ENCODE data around the gene GNS. TPM values are rescaled to one million over a fixed set of nuclear protein-coding genes. Genes with fewer than 3 reads are reported as not detected.

GNS gene
- total and polyA plus RNA-seq, 3 donors from 2014 or later = 52.4 to 87.9 (median 84.2) TPM

DNA sequence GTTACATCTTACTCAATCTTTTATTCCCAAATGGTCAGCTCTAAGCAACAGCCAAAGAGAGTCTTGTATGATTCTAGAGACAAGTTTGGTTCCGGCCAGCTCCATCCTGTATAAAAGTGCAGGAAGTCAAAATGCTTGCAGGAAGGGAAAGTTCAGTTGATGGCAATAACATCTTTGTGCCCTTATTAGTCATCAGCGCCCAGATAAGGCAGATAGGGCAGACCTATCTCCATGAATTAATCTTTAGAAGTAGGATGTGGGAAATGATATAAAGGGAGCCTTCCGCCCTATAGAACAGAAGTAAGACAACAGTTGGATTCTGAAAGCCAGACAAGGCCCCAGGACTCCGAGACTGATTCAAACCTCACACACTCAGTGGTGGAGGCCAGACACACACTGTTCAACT, 6.4 kb downstream of the GNS start:
- H3K4me3 ChIP-seq = no peak overlapping the region
- no peaks in the 10 kb centered on the region for H3K36me3 ChIP-seq (ENCODE audit: low read depth, missing control alignments)
- peaks cover 7% of the 10 kb centered on the region for H3K4me1 ChIP-seq
- no peak for DNase-seq
- TF ChIP-seq POLR2A (IDR thresholded peaks at IDR 0.05) = no peak
- TF ChIP-seq, protein P1, sequence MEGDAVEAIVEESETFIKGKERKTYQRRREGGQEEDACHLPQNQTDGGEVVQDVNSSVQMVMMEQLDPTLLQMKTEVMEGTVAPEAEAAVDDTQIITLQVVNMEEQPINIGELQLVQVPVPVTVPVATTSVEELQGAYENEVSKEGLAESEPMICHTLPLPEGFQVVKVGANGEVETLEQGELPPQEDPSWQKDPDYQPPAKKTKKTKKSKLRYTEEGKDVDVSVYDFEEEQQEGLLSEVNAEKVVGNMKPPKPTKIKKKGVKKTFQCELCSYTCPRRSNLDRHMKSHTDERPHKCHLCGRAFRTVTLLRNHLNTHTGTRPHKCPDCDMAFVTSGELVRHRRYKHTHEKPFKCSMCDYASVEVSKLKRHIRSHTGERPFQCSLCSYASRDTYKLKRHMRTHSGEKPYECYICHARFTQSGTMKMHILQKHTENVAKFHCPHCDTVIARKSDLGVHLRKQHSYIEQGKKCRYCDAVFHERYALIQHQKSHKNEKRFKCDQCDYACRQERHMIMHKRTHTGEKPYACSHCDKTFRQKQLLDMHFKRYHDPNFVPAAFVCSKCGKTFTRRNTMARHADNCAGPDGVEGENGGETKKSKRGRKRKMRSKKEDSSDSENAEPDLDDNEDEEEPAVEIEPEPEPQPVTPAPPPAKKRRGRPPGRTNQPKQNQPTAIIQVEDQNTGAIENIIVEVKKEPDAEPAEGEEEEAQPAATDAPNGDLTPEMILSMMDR (IDR thresholded peaks at IDR 0.05) = no peak
- WGBS, 2 donors = 85 to 86% methylated on average over 4 of the region's 4 CpGs
- intact Hi-C loops (cut with DNase I; ENCODE audit: low total_unique reads) = no loop called here
- H3K9me3 ChIP-seq = no peaks in the 10 kb centered on the region
- no peaks in the 10 kb centered on the region for H3K27me3 ChIP-seq
- no peak overlapping the region for H3K27ac ChIP-seq

DNA sequence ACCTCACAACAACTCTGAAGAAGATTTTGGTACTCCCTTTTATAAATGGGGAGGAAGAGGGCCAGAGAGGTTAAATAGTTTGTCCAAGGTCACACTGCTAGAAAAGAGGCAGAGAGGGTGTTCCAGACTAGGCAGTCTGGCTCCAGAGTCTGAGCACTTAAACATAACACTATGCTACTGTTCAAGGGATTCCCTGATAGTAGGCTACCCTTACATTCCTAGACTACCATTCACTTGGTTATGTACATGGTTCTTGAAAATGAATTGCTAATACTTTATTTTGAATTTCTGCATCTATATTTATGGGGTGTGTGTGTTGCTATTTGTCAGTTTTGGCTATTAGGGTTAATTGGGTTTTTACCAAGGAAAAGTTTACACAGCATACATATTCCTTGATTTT, 7.2 kb downstream of the GNS start:
- Histone ChIP-seq H3K27me3 (no peaks in the 10 kb centered on the region), H3K4me1 (no peaks in the 10 kb centered on the region), H3K4me3 (no peak overlapping the region), H3K9me3 (no peaks in the 10 kb centered on the region), H3K36me3 (ENCODE audit: low read depth, missing control alignments) (no peaks in the 10 kb centered on the region), H3K27ac (no peak overlapping the region)
- TF ChIP-seq, protein P1 (IDR thresholded peaks at IDR 0.05) = no peak
- TF ChIP-seq POLR2A (IDR thresholded peaks at IDR 0.05) = no peak
- DNase-seq = no peak
- intact Hi-C loops (cut with DNase I; ENCODE audit: low total_unique reads) = no loop called here

DNA sequence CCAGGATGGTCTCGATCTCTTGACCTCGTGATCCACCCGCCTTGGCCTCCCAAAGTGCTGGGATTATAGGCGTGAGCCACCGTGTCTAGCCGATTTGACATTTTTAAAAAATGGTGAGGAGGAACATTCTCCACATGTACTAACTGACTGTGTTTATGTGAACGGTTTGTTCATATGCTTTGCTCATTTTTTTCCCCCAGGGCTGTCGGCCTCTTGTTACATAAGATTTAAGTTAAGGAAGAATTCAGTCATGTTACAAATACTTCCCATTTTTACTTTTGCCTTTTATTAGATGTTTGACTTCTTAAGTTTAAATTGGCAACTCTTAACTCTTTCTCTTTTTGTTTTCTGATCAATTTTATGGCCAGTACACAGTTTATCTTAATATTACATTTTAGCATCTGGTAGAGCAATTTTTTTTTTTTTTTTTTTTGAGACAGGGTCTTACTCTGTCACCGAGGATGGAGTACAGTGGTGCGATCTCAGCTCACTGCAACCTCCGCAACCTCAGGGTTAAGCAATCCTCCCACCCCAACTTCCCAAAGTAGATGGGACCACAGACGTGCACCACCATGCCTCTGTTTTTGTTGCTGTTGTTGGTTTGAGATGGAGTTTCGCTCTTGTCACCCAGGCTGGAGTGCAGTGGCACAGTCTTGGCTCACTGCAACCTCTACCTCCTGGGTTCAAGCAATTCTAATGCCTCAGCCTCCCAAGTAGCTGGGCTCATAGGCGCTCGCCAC, 9.6 kb downstream of the GNS start:
- Histone ChIP-seq H3K27ac (no peak overlapping the region), H3K4me1 (no peaks in the 10 kb centered on the region), H3K27me3 (no peaks in the 10 kb centered on the region), H3K4me3 (no peak overlapping the region), H3K36me3 (ENCODE audit: low read depth, missing control alignments) (no peaks in the 10 kb centered on the region), H3K9me3 (no peaks in the 10 kb centered on the region)
- intact Hi-C loops (cut with DNase I; ENCODE audit: low total_unique reads) = no loop called here
- no peak for DNase-seq
- 84 to 89% methylated on average over 15 of the region's 15 CpGs for WGBS, 2 donors
- TF ChIP-seq, protein P1 (IDR thresholded peaks at IDR 0.05) = no peak
- TF ChIP-seq POLR2A (IDR thresholded peaks at IDR 0.05) = no peak

DNA sequence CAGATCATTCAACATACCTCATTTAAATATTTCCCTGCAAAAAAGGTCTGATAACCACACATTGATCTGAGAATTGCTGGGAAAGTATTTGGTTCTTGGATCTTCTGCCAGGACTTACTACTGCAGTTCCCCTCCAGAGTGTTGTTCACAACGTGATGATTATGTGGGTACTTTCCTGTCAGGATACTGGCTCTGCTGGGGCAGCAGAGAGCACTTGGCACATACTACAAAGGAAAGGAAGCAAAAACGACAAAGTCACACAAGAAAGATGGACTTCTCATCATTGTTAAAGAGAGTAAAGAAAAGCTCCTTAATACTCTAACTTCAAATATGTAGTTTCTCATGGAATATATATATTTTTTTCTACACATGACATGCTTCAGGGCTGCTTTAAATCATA, 11.5 kb downstream of the GNS start:
- no peaks in the 10 kb centered on the region for H3K4me1 ChIP-seq
- no peak for DNase-seq

More for the DNA sequence above, 11.5 kb downstream of the GNS start:
- 39 to 44% methylated on average over 2 of the region's 2 CpGs for WGBS, 2 donors
- intact Hi-C loops (cut with DNase I; ENCODE audit: low total_unique reads) = no loop called here
- no peaks in the 10 kb centered on the region for H3K36me3 ChIP-seq (ENCODE audit: low read depth, missing control alignments)
- H3K4me3 ChIP-seq = no peak overlapping the region
- no peak overlapping the region for H3K27ac ChIP-seq
- TF ChIP-seq, protein P1 (IDR thresholded peaks at IDR 0.05) = no peak
- TF ChIP-seq POLR2A (IDR thresholded peaks at IDR 0.05) = no peak
- no peaks in the 10 kb centered on the region for H3K27me3 ChIP-seq
- no peaks in the 10 kb centered on the region for H3K9me3 ChIP-seq

Data from testis (tissue), 3 donors.